PFSK-1 (cell line): Measurements from ENCODE around the gene SLIT3.

ENCODE experiments used
- FOXP2 ChIP-seq: optimal IDR thresholded peaks from 2 replicates; pipeline ENCODE3; 2011; ENCODE audit warnings: borderline replicate concordance, control low read depth, inconsistent platforms; ENCODE audit not compliant: insufficient read depth; ENCODE audit errors: extremely low read length, extremely low read depth
- POLR2AphosphoS5 ChIP-seq: IDR thresholded peaks from 2 replicates; pipeline ENCODE4 v1.6.1; 2012; ENCODE audit warnings: low read depth, mild to moderate bottlenecking, control low read depth, low read length, moderate library complexity
- SIN3A ChIP-seq: IDR thresholded peaks from 2 replicates; pipeline ENCODE4 v1.6.1; 2012; ENCODE audit warnings: mild to moderate bottlenecking, low read length, moderate library complexity, borderline replicate concordance; ENCODE audit not compliant: insufficient read depth
- TAF1 ChIP-seq: IDR thresholded peaks from 2 replicates; pipeline ENCODE4 v1.6.1; 2012; ENCODE audit warnings: low read length, control low read depth, borderline replicate concordance; ENCODE audit not compliant: insufficient read depth
- TF ChIP-seq, protein P1 (sequence below), 2 experiments: IDR thresholded peaks; 2 replicates each; pipeline versions ENCODE4 v1.6.1 to v1.8.0; 2011 to 2012; ENCODE audit warnings: low read depth in 2 of 2, low read length in 2 of 2, control low read depth in 1 of 2, inconsistent platforms in 1 of 2, mild to moderate bottlenecking in 1 of 2, moderate library complexity in 1 of 2; ENCODE audit not compliant: insufficient read depth in 1 of 2

The SLIT3 gene

DNA sequence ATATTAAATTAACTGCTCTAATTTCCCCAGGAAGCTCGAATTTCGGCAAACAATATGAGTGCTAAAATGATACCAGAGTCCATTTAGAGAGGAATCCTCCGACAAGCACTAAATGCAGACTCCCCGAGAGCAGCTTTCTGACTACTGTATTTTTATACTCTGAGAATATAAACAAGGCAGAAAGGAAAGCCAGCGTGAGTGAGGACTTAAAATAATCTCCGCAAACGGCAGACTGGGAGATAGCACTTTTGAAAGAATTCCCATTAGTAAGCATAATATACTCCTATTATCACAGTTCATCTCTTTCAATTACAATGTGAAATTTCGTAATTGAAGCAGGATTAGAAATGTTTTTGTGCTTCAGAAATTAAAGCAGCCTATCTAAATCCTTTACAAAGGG, 452.4 kb downstream of the SLIT3 start:
- no peak for TF ChIP-seq FOXP2
- TF ChIP-seq POLR2AphosphoS5 = no peak
- TF ChIP-seq TAF1 = no peak
- TF ChIP-seq, protein P1, sequence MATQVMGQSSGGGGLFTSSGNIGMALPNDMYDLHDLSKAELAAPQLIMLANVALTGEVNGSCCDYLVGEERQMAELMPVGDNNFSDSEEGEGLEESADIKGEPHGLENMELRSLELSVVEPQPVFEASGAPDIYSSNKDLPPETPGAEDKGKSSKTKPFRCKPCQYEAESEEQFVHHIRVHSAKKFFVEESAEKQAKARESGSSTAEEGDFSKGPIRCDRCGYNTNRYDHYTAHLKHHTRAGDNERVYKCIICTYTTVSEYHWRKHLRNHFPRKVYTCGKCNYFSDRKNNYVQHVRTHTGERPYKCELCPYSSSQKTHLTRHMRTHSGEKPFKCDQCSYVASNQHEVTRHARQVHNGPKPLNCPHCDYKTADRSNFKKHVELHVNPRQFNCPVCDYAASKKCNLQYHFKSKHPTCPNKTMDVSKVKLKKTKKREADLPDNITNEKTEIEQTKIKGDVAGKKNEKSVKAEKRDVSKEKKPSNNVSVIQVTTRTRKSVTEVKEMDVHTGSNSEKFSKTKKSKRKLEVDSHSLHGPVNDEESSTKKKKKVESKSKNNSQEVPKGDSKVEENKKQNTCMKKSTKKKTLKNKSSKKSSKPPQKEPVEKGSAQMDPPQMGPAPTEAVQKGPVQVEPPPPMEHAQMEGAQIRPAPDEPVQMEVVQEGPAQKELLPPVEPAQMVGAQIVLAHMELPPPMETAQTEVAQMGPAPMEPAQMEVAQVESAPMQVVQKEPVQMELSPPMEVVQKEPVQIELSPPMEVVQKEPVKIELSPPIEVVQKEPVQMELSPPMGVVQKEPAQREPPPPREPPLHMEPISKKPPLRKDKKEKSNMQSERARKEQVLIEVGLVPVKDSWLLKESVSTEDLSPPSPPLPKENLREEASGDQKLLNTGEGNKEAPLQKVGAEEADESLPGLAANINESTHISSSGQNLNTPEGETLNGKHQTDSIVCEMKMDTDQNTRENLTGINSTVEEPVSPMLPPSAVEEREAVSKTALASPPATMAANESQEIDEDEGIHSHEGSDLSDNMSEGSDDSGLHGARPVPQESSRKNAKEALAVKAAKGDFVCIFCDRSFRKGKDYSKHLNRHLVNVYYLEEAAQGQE (IDR thresholded peaks at IDR 0.05; ENCODE audit: insufficient read depth in 1 of 2, low read depth in 2 of 2, low read length in 2 of 2) = no peak
- TF ChIP-seq SIN3A = no peak

DNA sequence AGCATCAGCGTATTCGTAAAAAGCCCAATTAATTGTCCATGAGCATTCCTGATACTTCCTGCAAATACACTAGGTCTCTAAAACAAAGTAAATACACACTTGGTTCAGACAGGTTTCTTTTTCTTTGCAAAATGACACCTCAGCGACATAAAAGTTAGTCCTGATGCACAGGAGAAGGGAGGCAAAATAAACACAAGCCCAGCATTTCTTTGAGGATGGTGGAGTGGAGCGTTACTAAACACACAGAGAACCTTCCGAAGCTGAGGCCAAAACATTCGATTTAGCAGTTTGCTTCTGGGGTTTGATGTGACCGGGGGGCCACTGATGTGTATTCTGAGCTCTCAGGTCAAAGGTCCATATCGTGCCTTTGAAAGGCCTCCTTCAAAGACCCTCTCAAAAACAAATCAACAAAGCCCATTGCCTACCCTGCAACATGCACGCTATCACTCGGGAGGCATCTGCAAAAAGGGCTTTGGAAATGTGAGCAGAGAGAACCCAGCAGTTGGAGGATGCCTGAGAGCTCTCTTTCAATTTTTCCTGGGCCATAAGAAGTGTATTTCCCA, 453.3 kb downstream of the SLIT3 start:
- TF ChIP-seq FOXP2 (no peak), POLR2AphosphoS5 (no peak), SIN3A (no peak), TAF1 (no peak)
- TF ChIP-seq, protein P1 (IDR thresholded peaks at IDR 0.05; ENCODE audit: insufficient read depth in 1 of 2, low read depth in 2 of 2, low read length in 2 of 2) = no peak

DNA sequence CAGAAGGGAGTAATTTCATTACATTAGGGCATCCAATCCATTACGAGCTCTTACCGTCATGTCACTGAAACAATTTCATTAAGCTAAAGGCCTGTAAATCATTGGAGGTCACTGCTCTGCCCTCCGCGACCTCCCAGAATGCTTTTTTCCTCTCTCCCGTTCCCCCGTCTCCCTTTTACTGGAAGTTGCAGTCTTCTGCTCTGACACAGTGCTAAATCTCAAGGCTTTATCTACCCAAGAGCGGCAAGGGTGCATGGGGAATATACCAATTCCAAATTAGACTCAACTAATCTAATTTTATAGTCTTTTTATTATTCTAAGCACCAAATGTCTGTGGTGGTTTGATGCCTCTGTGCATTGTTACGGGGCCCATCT, 456.0 kb downstream of the SLIT3 start:
- no peak for TF ChIP-seq SIN3A
- TF ChIP-seq, protein P1 (IDR thresholded peaks at IDR 0.05; ENCODE audit: insufficient read depth in 1 of 2, low read depth in 2 of 2, low read length in 2 of 2) = no peak
- no peak for TF ChIP-seq FOXP2
- no peak for TF ChIP-seq TAF1
- TF ChIP-seq POLR2AphosphoS5 = no peak

DNA sequence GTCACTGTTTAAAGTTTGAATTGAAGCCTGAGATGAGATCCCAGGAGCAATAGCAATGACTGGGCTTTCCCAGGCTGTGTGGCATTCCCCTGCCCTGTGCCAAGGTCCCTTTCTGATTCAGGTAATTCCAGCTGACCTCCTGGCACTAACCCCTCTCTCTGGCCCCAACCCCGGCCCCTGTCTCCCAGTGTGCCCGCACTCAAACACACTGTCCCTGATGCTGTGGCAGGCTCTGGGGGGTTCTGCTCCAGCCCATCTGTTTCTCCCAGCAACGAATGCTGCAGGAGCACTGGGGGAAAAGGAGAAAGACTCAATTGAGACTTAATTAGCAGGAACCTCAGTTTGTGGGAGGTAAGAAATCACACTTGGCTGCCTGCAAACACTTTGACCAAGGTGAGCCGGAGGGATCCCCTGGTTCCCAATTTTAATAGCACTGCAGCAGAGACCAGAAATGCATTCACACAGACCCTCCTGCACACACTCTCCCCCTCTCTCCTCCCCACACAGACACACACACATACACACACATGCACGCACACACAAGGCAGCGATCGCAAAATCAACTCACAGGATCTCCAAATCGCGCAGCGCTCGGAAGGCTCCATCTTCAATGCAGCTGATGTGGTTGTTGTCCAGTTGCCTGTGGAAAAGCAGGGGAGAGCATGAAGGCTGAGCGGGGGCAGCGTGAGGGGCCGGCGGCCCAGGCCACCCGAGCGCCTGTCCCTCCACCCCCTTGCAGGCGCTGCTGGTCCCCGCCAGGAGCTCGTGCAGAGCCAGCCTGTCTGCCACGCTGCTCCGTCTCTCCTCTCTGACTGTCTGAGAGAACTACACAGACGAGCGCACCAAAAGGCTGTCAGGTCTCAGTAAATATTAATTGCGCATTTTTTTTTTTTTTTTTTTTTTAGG, 456.7 kb downstream of the SLIT3 start:
- TF ChIP-seq FOXP2 (no peak), TAF1 (no peak), SIN3A (no peak), POLR2AphosphoS5 (no peak)
- TF ChIP-seq, protein P1 (IDR thresholded peaks at IDR 0.05; ENCODE audit: insufficient read depth in 1 of 2, low read depth in 2 of 2, low read length in 2 of 2) = no peak
